Measurements from ENCODE around the gene ATP6V1A.

GRCh38 chr3:113852506-113852905 is 105.7 kb downstream of the ATP6V1A start:
- no peak for TF ChIP-seq EZH2 (IDR thresholded peaks at IDR 0.05; ENCODE audit: borderline replicate concordance, insufficient read depth, low read depth, low read length, poor library complexity, severe bottlenecking)
- no peak for TF ChIP-seq CTCF (IDR thresholded peaks at IDR 0.05)
